Ovary (tissue), 3 donors: ENCODE results near the gene DOCK1.

ENCODE experiments used
- CTCF ChIP-seq, 3 donors: fragments of 450-650 bp in 2 of 3; fragments of 200-600 bp in 1 of 3; IDR thresholded peaks; one replicate each; pipeline versions ENCODE4 v1.5.1 to v1.8.0; 2016 to 2022; ENCODE audit warnings: antibody characterized with exemption in 3 of 3, mild to moderate bottlenecking in 1 of 3
- POLR2A ChIP-seq: fragments of 450-650 bp; IDR thresholded peaks from one replicate; pipeline ENCODE4 v1.6.1; 2017; ENCODE audit warnings: antibody characterized with exemption, mild to moderate bottlenecking, moderate library complexity
- donor health status: DM: no; HTN: no; CAD: no.

DNA sequence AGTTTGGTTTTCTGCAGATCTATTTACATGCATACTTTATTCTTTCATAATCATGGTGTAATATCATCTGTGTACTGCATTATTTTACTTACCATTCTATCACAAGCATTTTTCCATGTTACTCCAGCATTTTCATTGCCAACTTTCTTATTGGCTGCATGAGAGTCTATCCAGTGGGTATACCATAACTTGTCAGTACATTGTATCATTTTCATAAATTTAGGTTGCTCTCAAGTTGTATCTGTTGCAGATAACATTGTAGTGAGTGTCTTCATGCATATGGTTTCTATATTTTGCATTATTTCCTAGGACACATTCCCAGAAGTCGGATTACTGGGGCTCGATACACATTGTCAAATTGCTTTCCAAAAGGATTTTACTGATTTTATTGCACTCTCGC is 378.3 kb downstream of the DOCK1 start:
- TF ChIP-seq POLR2A, result no peak
- no peak for TF ChIP-seq CTCF (IDR thresholded peaks at IDR 0.05)
